Stomach (tissue), 9 donors: Measurements from ENCODE around the gene TOP2A. TPM values are rescaled to one million over a fixed set of nuclear protein-coding genes. Genes with fewer than 3 reads are reported as not detected.

Experiments
- DNase-seq, 2 donors: peaks; one replicate each; pipeline versions ENCODE4 v3.0.0 to v3.0.0-alpha.2; 2013 to 2019
- H3K27ac ChIP-seq, 5 donors: fragments of 200-600 bp in 4 of 5; sonication (generic) in 4 of 5; one replicate each; pipeline ENCODE4 v1.5.1; 2013 to 2019; ENCODE audit warnings: mild to moderate bottlenecking in 1 of 5, moderate library complexity in 1 of 5
- H3K27me3 ChIP-seq, 3 donors: fragments of 200-600 bp; sonication (generic); one replicate each; pipeline ENCODE4 v1.5.1; 2017 to 2019; ENCODE audit warnings: mixed run types in 1 of 3
- H3K36me3 ChIP-seq, 4 donors: fragments of 200-600 bp; sonication (generic); 1 replicate in 3 of 4; 2 replicates in 1 of 4; pipeline ENCODE4 v1.5.1; 2016 to 2019
- H3K4me1 ChIP-seq, 4 donors: fragments of 200-600 bp; sonication (generic); one replicate each; pipeline ENCODE4 v1.5.1; 2016 to 2019
- H3K4me3 ChIP-seq, 4 donors: fragments of 200-600 bp; sonication (generic) in 3 of 4; one replicate each; pipeline ENCODE4 v1.5.1; 2016 to 2019; ENCODE audit warnings: mild to moderate bottlenecking in 1 of 4
- H3K9me3 ChIP-seq, 4 donors: fragments of 200-600 bp; sonication (generic); one replicate each; pipeline ENCODE4 v1.5.1; 2016 to 2019
- CTCF ChIP-seq, 7 experiments: fragments of 450-650 bp in 4 of 7; fragments of 200-600 bp in 3 of 7; sonication (generic) in 3 of 7; IDR thresholded peaks; one replicate each; pipeline ENCODE4 v1.5.1; 2016 to 2019; ENCODE audit warnings: antibody characterized with exemption in 7 of 7, control low read depth in 2 of 7, mild to moderate bottlenecking in 1 of 7
- EP300 ChIP-seq: sonication (generic); formaldehyde crosslinking; IDR thresholded peaks from one replicate; pipeline ENCODE4 v1.6.1; 2017; ENCODE audit warnings: antibody characterized with exemption
- POLR2A ChIP-seq, 4 donors: fragments of 450-650 bp; IDR thresholded peaks; one replicate each; pipeline ENCODE4 v1.6.1; 2016; ENCODE audit warnings: antibody characterized with exemption in 4 of 4, control low read depth in 2 of 4, mild to moderate bottlenecking in 1 of 4, moderate library complexity in 1 of 4
- POLR2AphosphoS5 ChIP-seq, 3 donors: sonication (generic); formaldehyde crosslinking; IDR thresholded peaks; one replicate each; pipeline ENCODE4 v1.6.1; 2016; ENCODE audit warnings: antibody characterized with exemption in 3 of 3
- WGBS, 5 donors: extraction: QIAGEN DNeasy Blood & Tissue Kit in 3 of 5; methylation state at CpG; one replicate each; pipeline versions ENCODE4 v1.1.5 to v1.1.7; 2013 to 2018; 5-methylcytosine and 5-hydroxymethylcytosine counted together
- intact Hi-C: fragments of 100-400 bp; cut with DNase I; formaldehyde crosslinking; loops from one replicate; pipeline ENCODE4 v1.15.1; 2023; ENCODE audit warnings: low total_unique reads
- polyA plus RNA-seq, 3 donors: library from polyadenylated mRNA; stranded (reverse); fragments of 200-250 nt; gene quantifications; one replicate each; pipeline ENCODE4 v1.2.3, GENCODE V29; 2013
- total RNA-seq, 5 donors: library from RNA; depleted of rRNA; stranded (reverse); fragments of >200 nt; gene quantifications; one replicate each; pipeline versions ENCODE4 v1.1.0 to v1.2.3, GENCODE V29; 2014 to 2016
- donor health status: healthy with polysubstance abuse.
- donor health status: Bipolar disorder and iron deficiency.
- donor health status: healthy.

TOP2A gene
- total and polyA plus RNA-seq, 8 donors: 1.2 to 129 (median 13.2) TPM

DNA sequence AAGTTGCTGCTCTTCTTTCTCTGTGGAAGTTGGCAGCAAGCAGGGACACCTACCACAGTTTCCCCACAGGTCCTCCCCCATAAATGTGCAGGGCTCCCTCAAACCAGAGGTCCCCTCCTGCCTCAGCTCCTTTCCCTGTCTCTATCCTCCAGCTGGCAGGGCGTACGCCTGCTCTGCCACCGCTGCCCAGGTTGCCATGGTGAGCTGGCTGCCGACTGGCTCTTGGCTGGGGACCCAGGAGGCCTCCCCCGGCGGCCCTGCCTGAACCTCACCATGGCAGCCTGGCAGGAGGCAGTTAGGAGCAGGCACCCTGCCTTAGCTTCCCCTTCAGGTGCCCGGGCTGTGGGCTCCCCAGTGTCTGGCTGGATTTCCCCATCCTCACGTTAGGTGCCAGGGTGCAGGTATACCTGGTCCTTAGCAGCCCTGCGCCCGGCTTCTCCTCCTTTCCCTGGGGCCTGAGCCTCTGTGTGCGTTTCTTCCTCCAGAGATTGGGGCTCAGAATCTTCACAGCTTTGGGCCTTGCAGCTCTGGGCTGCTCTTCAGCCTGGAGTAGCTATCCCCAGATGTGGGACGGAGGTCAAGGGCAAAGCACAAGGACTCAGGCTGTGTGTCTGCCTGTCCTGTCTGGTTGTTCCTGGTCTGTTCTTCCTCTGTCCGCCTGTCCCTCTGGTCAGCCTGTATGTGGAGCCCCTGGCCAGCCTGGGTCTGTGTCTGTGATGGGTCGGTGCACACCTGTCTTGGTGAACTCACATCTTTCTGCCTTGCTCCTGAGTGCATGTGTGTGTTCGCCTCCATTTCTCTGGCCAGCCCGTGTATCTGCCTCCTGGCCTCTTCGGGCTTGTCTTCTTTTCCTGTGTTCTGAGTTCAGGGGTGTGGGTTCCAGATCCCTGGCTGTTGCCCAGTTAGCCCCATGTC lies 68.9 kb downstream of the TOP2A start:
- H3K27me3 ChIP-seq: no peaks in the 10 kb centered on the region
- H3K4me1 ChIP-seq: peaks cover 70 to 94% (median 79%) of the 10 kb centered on the region in 4 donors
- H3K36me3 ChIP-seq: peaks cover 26 to 57% (median 43%) of the 10 kb centered on the region in 4 donors
- H3K9me3 ChIP-seq: no peaks in the 10 kb centered on the region
- TF ChIP-seq CTCF (IDR thresholded peaks at IDR 0.05) (no peak), POLR2A (IDR thresholded peaks at IDR 0.05) (peak in 1 of 4 donors; percentile 8)
- 31 to 50% (median 39%) methylated on average over 17 of the region's 17 CpGs for WGBS, 5 donors
- intact Hi-C loops: no loop called here
- H3K27ac ChIP-seq: peak overlapping the region; percentile 5 to 98 (median 89)
- DNase-seq: peak; percentile 78 to 87
- H3K4me3 ChIP-seq: peak overlapping the region in 1 of 4 donors; percentile 28

GRCh38 chr17:40348136-40348504 lies 69.6 kb downstream of the TOP2A start:
- Histone ChIP-seq H3K4me3 (peak overlapping the region in 2 of 4 donors; percentile 7 to 9), H3K36me3 (peaks cover 19 to 50% (median 36%) of the 10 kb centered on the region in 4 donors), H3K27me3 (no peaks in the 10 kb centered on the region), H3K27ac (peak overlapping the region; percentile 6 to 98 (median 89)), H3K4me1 (peaks cover 77 to 99% (median 85%) of the 10 kb centered on the region in 4 donors), H3K9me3 (no peaks in the 10 kb centered on the region)
- peak in 1 of 2 donors; percentile 22 for DNase-seq
- intact Hi-C loops: no loop called here
- no peak for TF ChIP-seq POLR2A (IDR thresholded peaks at IDR 0.05)
- TF ChIP-seq CTCF (IDR thresholded peaks at IDR 0.05): no peak
- no peak for TF ChIP-seq EP300
- TF ChIP-seq POLR2AphosphoS5 (IDR thresholded peaks at IDR 0.05): no peak
- 31 to 65% (median 55%) methylated on average over 5 of the region's 5 CpGs for WGBS, 5 donors

GRCh38 chr17:40347319-40348135 lies 70.2 kb downstream of the TOP2A start:
- Histone ChIP-seq H3K9me3 (no peaks in the 10 kb centered on the region), H3K4me3 (peak overlapping the region in 2 of 4 donors; percentile 77 to 83), H3K27me3 (no peaks in the 10 kb centered on the region), H3K27ac (peak overlapping the region; percentile 6 to 98 (median 89)), H3K4me1 (peaks cover 80 to 99% (median 89%) of the 10 kb centered on the region in 4 donors), H3K36me3 (peaks cover 13 to 44% (median 30%) of the 10 kb centered on the region in 4 donors)
- no peak for TF ChIP-seq CTCF (IDR thresholded peaks at IDR 0.05)
- no peak for TF ChIP-seq POLR2A (IDR thresholded peaks at IDR 0.05)
- TF ChIP-seq POLR2AphosphoS5 (IDR thresholded peaks at IDR 0.05): no peak
- TF ChIP-seq EP300: no peak
- DNase-seq: peak in 1 of 2 donors; percentile 71
- intact Hi-C loops: no loop called here
- 44 to 55% (median 50%) methylated on average over 8 to 9 of the region's 9 CpGs for WGBS, 5 donors

- no peaks in the 10 kb centered on the region for H3K27me3 ChIP-seq
- H3K9me3 ChIP-seq: no peaks in the 10 kb centered on the region
- 22 to 60% (median 38%) methylated on average over 1 of the region's 1 CpG for WGBS, 5 donors
- peak overlapping the region; percentile 3 to 98 (median 89) for H3K27ac ChIP-seq
- peak overlapping the region in 2 of 4 donors; percentile 77 to 83 for H3K4me3 ChIP-seq
- H3K36me3 ChIP-seq: peaks cover 6 to 36% (median 22%) of the 10 kb centered on the region in 4 donors
- DNase-seq: no peak
- peaks cover 80 to 95% (median 88%) of the 10 kb centered on the region in 4 donors for H3K4me1 ChIP-seq
- TF ChIP-seq CTCF (IDR thresholded peaks at IDR 0.05): no peak
- TF ChIP-seq POLR2A (IDR thresholded peaks at IDR 0.05): no peak
- no peak for TF ChIP-seq EP300
- TF ChIP-seq POLR2AphosphoS5 (IDR thresholded peaks at IDR 0.05): no peak
- intact Hi-C loops: no loop called here
Observed at GRCh38 chr17:40346765-40347158, 70.9 kb downstream of the TOP2A start.
